MCF 10A (cell line): Measurements from ENCODE around the gene COL6A1. TPM values are rescaled to one million over a fixed set of nuclear protein-coding genes. Genes with fewer than 3 reads are reported as not detected.

ENCODE experiments used
- BruUV-seq: library from RNA; stranded (reverse); fragments of 400-500 nt; replicated peaks from 2 replicates; lab custom pipeline; 2021; lab: Mats Ljungman, UMichigan
- CTCF ChIA-PET: fragments of 300-600 bp; sonication (Branson Sonifier 250); formaldehyde crosslinking; extraction: SDS; loops from one replicate; lab custom pipeline; 2021; ENCODE audit warnings: antibody characterized with exemption, inconsistent platforms; lab: Yijun Ruan, JAX
- POLR2A ChIA-PET: fragments of 300-600, 350-650 bp; sonication (Branson Sonifier 250); formaldehyde crosslinking; extraction: SDS; loops from one replicate; lab custom pipeline; 2020; ENCODE audit warnings: antibody characterized with exemption, inconsistent platforms; lab: Yijun Ruan, JAX
- DNase-seq: peaks from one replicate; pipeline ENCODE4 v3.0.0-alpha.2; 2018; ENCODE audit not compliant: unreplicated experiment
- H3K27ac Mint-ChIP-seq: one replicate; pipeline ENCODE4 v1.8.0; 2022; ENCODE audit warnings: mild to moderate bottlenecking, low read depth, mixed read lengths; ENCODE audit not compliant: unreplicated experiment
- H3K27me3 Mint-ChIP-seq: one replicate; pipeline ENCODE4 v1.8.0; 2022; ENCODE audit warnings: mixed read lengths; ENCODE audit not compliant: insufficient read depth, unreplicated experiment
- H3K36me3 Mint-ChIP-seq: one replicate; pipeline ENCODE4 v1.8.0; 2022; ENCODE audit warnings: mild to moderate bottlenecking, moderate library complexity, mixed read lengths; ENCODE audit not compliant: insufficient read depth, unreplicated experiment
- H3K4me1 Mint-ChIP-seq: one replicate; pipeline ENCODE4 v1.8.0; 2022; ENCODE audit warnings: mixed read lengths; ENCODE audit not compliant: insufficient read depth, unreplicated experiment
- H3K4me3 Mint-ChIP-seq: one replicate; pipeline ENCODE4 v1.8.0; 2022; ENCODE audit warnings: mild to moderate bottlenecking, moderate library complexity, mixed read lengths; ENCODE audit not compliant: unreplicated experiment
- H3K9me3 Mint-ChIP-seq: one replicate; pipeline ENCODE4 v1.8.0; 2022; ENCODE audit warnings: mixed read lengths; ENCODE audit not compliant: unreplicated experiment
- intact Hi-C: fragments of 100-400 bp; cut with micrococcal nuclease; formaldehyde crosslinking; loops from 2 replicates; pipeline ENCODE4 v1.14.1; 2022
- total RNA-seq: library from RNA; stranded (reverse); gene quantifications from 2 replicates; pipeline ENCODE4 v1.2.3, GENCODE V29; 2022
- TF ChIP-seq, protein P1 (sequence below): fragments of 200-600 bp; IDR thresholded peaks from one replicate; pipeline ENCODE4 v1.8.0; 2022; ENCODE audit warnings: antibody characterized with exemption, mild to moderate bottlenecking; ENCODE audit not compliant: unreplicated experiment

The COL6A1 gene
- total RNA-seq, 1 experiment from 2014 or later, result 3.2 TPM

GRCh38 chr21:46020581-46020980 is 39.0 kb downstream of the COL6A1 start:
- no peaks in the 10 kb centered on the region for H3K36me3 Mint-ChIP-seq
- no peaks in the 10 kb centered on the region for H3K9me3 Mint-ChIP-seq
- no peak for DNase-seq
- TF ChIP-seq, protein P1, sequence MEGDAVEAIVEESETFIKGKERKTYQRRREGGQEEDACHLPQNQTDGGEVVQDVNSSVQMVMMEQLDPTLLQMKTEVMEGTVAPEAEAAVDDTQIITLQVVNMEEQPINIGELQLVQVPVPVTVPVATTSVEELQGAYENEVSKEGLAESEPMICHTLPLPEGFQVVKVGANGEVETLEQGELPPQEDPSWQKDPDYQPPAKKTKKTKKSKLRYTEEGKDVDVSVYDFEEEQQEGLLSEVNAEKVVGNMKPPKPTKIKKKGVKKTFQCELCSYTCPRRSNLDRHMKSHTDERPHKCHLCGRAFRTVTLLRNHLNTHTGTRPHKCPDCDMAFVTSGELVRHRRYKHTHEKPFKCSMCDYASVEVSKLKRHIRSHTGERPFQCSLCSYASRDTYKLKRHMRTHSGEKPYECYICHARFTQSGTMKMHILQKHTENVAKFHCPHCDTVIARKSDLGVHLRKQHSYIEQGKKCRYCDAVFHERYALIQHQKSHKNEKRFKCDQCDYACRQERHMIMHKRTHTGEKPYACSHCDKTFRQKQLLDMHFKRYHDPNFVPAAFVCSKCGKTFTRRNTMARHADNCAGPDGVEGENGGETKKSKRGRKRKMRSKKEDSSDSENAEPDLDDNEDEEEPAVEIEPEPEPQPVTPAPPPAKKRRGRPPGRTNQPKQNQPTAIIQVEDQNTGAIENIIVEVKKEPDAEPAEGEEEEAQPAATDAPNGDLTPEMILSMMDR, result no peak
- H3K4me1 Mint-ChIP-seq, result no peaks in the 10 kb centered on the region
- POLR2A ChIA-PET, result no interaction called here
- peaks cover 74% of the 10 kb centered on the region for H3K27me3 Mint-ChIP-seq
- no peak overlapping the region for H3K4me3 Mint-ChIP-seq
- intact Hi-C loops, result no loop called here
- BruUV-seq, result no TSS peak
- H3K27ac Mint-ChIP-seq, result no peak overlapping the region
- CTCF ChIA-PET, result interaction anchor here (0.5 kb wide), 1 partner anchor 47 kb away, joined by 3 read pairs; no protein-coding TSS in a partner anchor

- H3K36me3 Mint-ChIP-seq, result no peaks in the 10 kb centered on the region
- peaks cover 74% of the 10 kb centered on the region for H3K27me3 Mint-ChIP-seq
- DNase-seq, result no peak
- intact Hi-C loops, result no loop called here
- BruUV-seq, result no TSS peak
- H3K4me1 Mint-ChIP-seq, result no peaks in the 10 kb centered on the region
- ChIA-PET CTCF (no interaction called here), POLR2A (interaction anchor here (0.7 kb wide), 1 partner anchor 28 kb away, joined by 3 read pairs; no protein-coding TSS in a partner anchor)
- H3K9me3 Mint-ChIP-seq, result no peaks in the 10 kb centered on the region
- H3K4me3 Mint-ChIP-seq, result no peak overlapping the region
- TF ChIP-seq, protein P1, result no peak
- H3K27ac Mint-ChIP-seq, result no peak overlapping the region
Observed at GRCh38 chr21:46021398-46021797, 39.8 kb downstream of the COL6A1 start.

- TF ChIP-seq, protein P1, result no peak
- H3K36me3 Mint-ChIP-seq, result no peaks in the 10 kb centered on the region
- BruUV-seq, result no TSS peak
- POLR2A ChIA-PET, result interaction anchor here (0.7 kb wide), 1 partner anchor 29 kb away, joined by 3 read pairs; no protein-coding TSS in a partner anchor
- no peak overlapping the region for H3K4me3 Mint-ChIP-seq
- CTCF ChIA-PET, result no interaction called here
- H3K4me1 Mint-ChIP-seq, result no peaks in the 10 kb centered on the region
- H3K9me3 Mint-ChIP-seq, result no peaks in the 10 kb centered on the region
- intact Hi-C loops, result no loop called here
- peaks cover 74% of the 10 kb centered on the region for H3K27me3 Mint-ChIP-seq
- no peak overlapping the region for H3K27ac Mint-ChIP-seq
- DNase-seq, result no peak
Observed at GRCh38 chr21:46021978-46022544, 40.5 kb downstream of the COL6A1 start.

DNA sequence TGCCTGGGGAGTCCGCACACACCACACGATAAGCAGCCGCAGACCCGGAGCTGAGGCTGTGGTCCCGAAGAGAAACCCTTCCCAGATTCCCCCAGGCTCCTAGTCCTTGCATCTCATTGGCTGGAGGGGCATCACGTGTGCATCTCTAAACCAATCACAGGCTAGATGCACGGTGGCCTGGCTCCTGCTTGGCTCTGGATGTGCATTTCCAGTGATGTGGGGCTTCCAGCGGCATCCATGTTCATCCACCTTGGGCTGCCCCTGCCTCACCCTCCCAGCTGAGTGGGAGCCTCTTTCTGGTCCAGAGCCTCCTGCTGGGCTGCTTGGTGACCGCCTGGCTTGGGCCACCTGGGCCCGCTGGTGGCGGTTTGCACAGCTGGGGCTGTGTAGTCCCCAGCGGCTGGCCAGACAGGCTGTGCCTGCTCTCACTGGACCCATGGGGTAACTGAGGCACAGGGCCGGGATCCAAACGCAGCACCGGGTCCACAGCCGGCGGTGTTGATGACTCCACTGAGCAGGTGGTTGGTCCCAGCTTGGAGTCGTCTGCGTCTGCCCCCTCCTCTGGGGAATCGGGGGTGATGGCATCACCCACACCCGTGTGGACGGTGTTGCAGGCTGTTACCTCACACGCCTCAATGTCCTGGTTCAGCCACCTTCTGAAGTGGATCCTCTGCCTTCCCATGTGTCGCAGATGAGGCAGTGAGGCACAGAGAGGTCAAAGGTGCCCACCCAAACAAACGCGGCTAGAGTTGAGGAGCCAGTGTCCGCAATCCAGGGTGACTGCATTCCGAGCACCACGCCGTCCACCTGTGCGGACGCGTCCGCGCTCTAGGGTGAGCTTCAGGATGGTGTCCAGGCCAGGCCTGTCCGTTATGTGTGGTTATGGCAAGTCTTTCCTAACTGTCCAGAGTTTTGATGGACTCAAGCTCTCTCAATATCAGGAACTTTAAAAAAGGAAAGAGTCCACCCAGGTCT is 41.3 kb downstream of the COL6A1 start:
- Mint-ChIP-seq H3K4me1 (no peaks in the 10 kb centered on the region), H3K4me3 (no peak overlapping the region), H3K9me3 (no peaks in the 10 kb centered on the region), H3K36me3 (no peaks in the 10 kb centered on the region), H3K27ac (no peak overlapping the region), H3K27me3 (peaks cover 74% of the 10 kb centered on the region)
- ChIA-PET POLR2A (no interaction called here), CTCF (no interaction called here)
- TF ChIP-seq, protein P1, result no peak
- no TSS peak for BruUV-seq
- no peak for DNase-seq
- intact Hi-C loops, result no loop called here
